ENCODE data around the gene LIX1L. TPM values are rescaled to one million over a fixed set of nuclear protein-coding genes. Genes with fewer than 3 reads are reported as not detected.

Gene LIX1L
- total and polyA plus RNA-seq, 2 donors (not counting 1 experiment from before 2014, with no cell fraction given) = 14.2 to 63.3 TPM

GRCh38 chr1:145972580-145972979, 14.8 kb upstream of the LIX1L start:
- no peaks in the 10 kb centered on the region for H3K36me3 ChIP-seq (ENCODE audit: control insufficient read depth, insufficient read depth, low read length)
- H3K4me2 ChIP-seq (ENCODE audit: extremely low read depth, insufficient read depth, low read length) = no peak overlapping the region
- no peaks in the 10 kb centered on the region for H4K20me1 ChIP-seq (ENCODE audit: control insufficient read depth, extremely low read depth, insufficient read depth, low read length)
- no peak overlapping the region for H3K27ac ChIP-seq (ENCODE audit: insufficient read depth, low read length)
- H3K4me1 ChIP-seq (ENCODE audit: control insufficient read depth, extremely low read depth, insufficient read depth, low read length) = no peaks in the 10 kb centered on the region
- TF ChIP-seq, protein P1, sequence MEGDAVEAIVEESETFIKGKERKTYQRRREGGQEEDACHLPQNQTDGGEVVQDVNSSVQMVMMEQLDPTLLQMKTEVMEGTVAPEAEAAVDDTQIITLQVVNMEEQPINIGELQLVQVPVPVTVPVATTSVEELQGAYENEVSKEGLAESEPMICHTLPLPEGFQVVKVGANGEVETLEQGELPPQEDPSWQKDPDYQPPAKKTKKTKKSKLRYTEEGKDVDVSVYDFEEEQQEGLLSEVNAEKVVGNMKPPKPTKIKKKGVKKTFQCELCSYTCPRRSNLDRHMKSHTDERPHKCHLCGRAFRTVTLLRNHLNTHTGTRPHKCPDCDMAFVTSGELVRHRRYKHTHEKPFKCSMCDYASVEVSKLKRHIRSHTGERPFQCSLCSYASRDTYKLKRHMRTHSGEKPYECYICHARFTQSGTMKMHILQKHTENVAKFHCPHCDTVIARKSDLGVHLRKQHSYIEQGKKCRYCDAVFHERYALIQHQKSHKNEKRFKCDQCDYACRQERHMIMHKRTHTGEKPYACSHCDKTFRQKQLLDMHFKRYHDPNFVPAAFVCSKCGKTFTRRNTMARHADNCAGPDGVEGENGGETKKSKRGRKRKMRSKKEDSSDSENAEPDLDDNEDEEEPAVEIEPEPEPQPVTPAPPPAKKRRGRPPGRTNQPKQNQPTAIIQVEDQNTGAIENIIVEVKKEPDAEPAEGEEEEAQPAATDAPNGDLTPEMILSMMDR (conservative IDR thresholded peaks at IDR 0.05 in 1 of 2, IDR thresholded peaks at IDR 0.05 in 1 of 2; ENCODE audit: low read depth in 1 of 2, low read length in 2 of 2) = no peak
- no peak for TF ChIP-seq EZH2 (IDR thresholded peaks at IDR 0.05; ENCODE audit: low read length, missing control alignments)
- H3K9ac ChIP-seq (ENCODE audit: insufficient read depth, low read length) = no peak overlapping the region
- DNase-seq (ENCODE audit: low read depth in 2 of 2) = no peak
- no peak overlapping the region for H2AFZ ChIP-seq (ENCODE audit: low read length)
- H3K9me3 ChIP-seq (ENCODE audit: control insufficient read depth, insufficient read depth, low read depth, low read length) = no peaks in the 10 kb centered on the region
- H3K4me3 ChIP-seq (replicated peaks in 1 of 4; ENCODE audit: control extremely low read depth in 1 of 4, insufficient read depth in 1 of 4, low read depth in 3 of 4, low read length in 4 of 4) = no peak overlapping the region
- no peaks in the 10 kb centered on the region for H3K27me3 ChIP-seq (ENCODE audit: control insufficient read depth, insufficient read depth, low read length)
- no peaks in the 10 kb centered on the region for H3K79me2 ChIP-seq (ENCODE audit: control insufficient read depth, insufficient read depth, low read length)

DNA sequence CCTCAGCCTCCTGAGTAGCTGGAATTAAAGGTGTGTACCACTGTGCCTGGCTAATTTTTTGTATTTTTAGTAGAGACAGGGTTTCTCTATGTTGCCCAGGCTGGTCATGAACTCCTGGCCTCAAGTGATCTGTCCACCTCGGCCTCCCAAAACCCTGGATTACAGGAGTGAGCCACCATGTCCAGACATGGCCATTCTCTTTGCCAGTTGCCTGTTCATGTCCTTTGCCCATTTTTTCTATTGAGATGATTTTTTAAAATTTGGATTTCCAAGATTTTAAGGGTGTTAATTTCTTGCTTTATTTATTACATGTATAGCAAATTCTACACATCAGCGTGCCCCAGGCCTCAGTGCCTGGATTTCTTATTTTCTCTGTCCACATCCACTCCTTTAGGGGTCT, 9.5 kb upstream of the LIX1L start:
- H3K9ac ChIP-seq (ENCODE audit: insufficient read depth, low read length) = no peak overlapping the region
- H3K4me3 ChIP-seq (replicated peaks in 1 of 4; ENCODE audit: control extremely low read depth in 1 of 4, insufficient read depth in 1 of 4, low read depth in 3 of 4, low read length in 4 of 4) = no peak overlapping the region
- no peaks in the 10 kb centered on the region for H3K79me2 ChIP-seq (ENCODE audit: control insufficient read depth, insufficient read depth, low read length)
- no peak for DNase-seq (ENCODE audit: low read depth in 2 of 2)
- no peaks in the 10 kb centered on the region for H3K27me3 ChIP-seq (ENCODE audit: control insufficient read depth, insufficient read depth, low read length)
- no peaks in the 10 kb centered on the region for H3K9me3 ChIP-seq (ENCODE audit: control insufficient read depth, insufficient read depth, low read depth, low read length)
- TF ChIP-seq, protein P1 (conservative IDR thresholded peaks at IDR 0.05 in 1 of 2, IDR thresholded peaks at IDR 0.05 in 1 of 2; ENCODE audit: low read depth in 1 of 2, low read length in 2 of 2) = no peak
- TF ChIP-seq EZH2 (IDR thresholded peaks at IDR 0.05; ENCODE audit: low read length, missing control alignments) = no peak
- H3K27ac ChIP-seq (ENCODE audit: insufficient read depth, low read length) = no peak overlapping the region
- H4K20me1 ChIP-seq (ENCODE audit: control insufficient read depth, extremely low read depth, insufficient read depth, low read length) = no peaks in the 10 kb centered on the region
- H3K4me2 ChIP-seq (ENCODE audit: extremely low read depth, insufficient read depth, low read length) = no peak overlapping the region
- no peak overlapping the region for H2AFZ ChIP-seq (ENCODE audit: low read length)
- H3K36me3 ChIP-seq (ENCODE audit: control insufficient read depth, insufficient read depth, low read length) = no peaks in the 10 kb centered on the region
- peaks cover 17% of the 10 kb centered on the region for H3K4me1 ChIP-seq (ENCODE audit: control insufficient read depth, extremely low read depth, insufficient read depth, low read length)

GRCh38 chr1:145965119-145965744, 7.4 kb upstream of the LIX1L start:
- H3K27ac ChIP-seq (ENCODE audit: insufficient read depth, low read length) = no peak overlapping the region

More at GRCh38 chr1:145965119-145965744, 7.4 kb upstream of the LIX1L start:
- H3K9ac ChIP-seq (ENCODE audit: insufficient read depth, low read length) = no peak overlapping the region
- DNase-seq (ENCODE audit: low read depth in 2 of 2) = no peak
- H3K9me3 ChIP-seq (ENCODE audit: control insufficient read depth, insufficient read depth, low read depth, low read length) = no peaks in the 10 kb centered on the region
- peaks cover 29% of the 10 kb centered on the region for H3K4me1 ChIP-seq (ENCODE audit: control insufficient read depth, extremely low read depth, insufficient read depth, low read length)
- H2AFZ ChIP-seq (ENCODE audit: low read length) = no peak overlapping the region
- H3K4me3 ChIP-seq (replicated peaks in 1 of 4; ENCODE audit: control extremely low read depth in 1 of 4, insufficient read depth in 1 of 4, low read depth in 3 of 4, low read length in 4 of 4) = peak overlapping the region; percentile 65 to 92 (median 74)
- no peaks in the 10 kb centered on the region for H3K27me3 ChIP-seq (ENCODE audit: control insufficient read depth, insufficient read depth, low read length)
- H4K20me1 ChIP-seq (ENCODE audit: control insufficient read depth, extremely low read depth, insufficient read depth, low read length) = no peaks in the 10 kb centered on the region
- TF ChIP-seq, protein P1 (conservative IDR thresholded peaks at IDR 0.05 in 1 of 2, IDR thresholded peaks at IDR 0.05 in 1 of 2; ENCODE audit: low read depth in 1 of 2, low read length in 2 of 2) = no peak
- TF ChIP-seq EZH2 (IDR thresholded peaks at IDR 0.05; ENCODE audit: low read length, missing control alignments) = no peak
- H3K36me3 ChIP-seq (ENCODE audit: control insufficient read depth, insufficient read depth, low read length) = peaks cover 1% of the 10 kb centered on the region
- peaks cover 2% of the 10 kb centered on the region for H3K79me2 ChIP-seq (ENCODE audit: control insufficient read depth, insufficient read depth, low read length)
- peak overlapping the region; percentile 70 for H3K4me2 ChIP-seq (ENCODE audit: extremely low read depth, insufficient read depth, low read length)
